H1 (cell line): ENCODE data around the gene NCOA5. TPM values are rescaled to one million over a fixed set of nuclear protein-coding genes. Genes with fewer than 3 reads are reported as not detected.

Source experiments
- CEBPB ChIP-seq: IDR thresholded peaks from 2 replicates; pipeline ENCODE4 v1.6.1; 2012; ENCODE audit warnings: low read depth, low read length
- EGR1 ChIP-seq: IDR thresholded peaks from 2 replicates; pipeline ENCODE4 v1.6.1; 2011; ENCODE audit warnings: low read depth, low read length, borderline replicate concordance
- GABPA ChIP-seq: IDR thresholded peaks from 2 replicates; pipeline ENCODE4 v1.6.1; 2011; ENCODE audit warnings: mild to moderate bottlenecking, low read length, moderate library complexity, borderline replicate concordance; ENCODE audit not compliant: insufficient read depth
- polyA plus RNA-seq, 7 experiments: library from polyadenylated mRNA; depleted of rRNA in 3 of 7; stranded (reverse) in 5 of 7; unstranded in 2 of 7; fragments of >200 nt in 5 of 7; fragments of 200-250 nt in 2 of 7; gene quantifications; 1 replicate in 5 of 7; 2 replicates in 1 of 7; 4 replicates in 1 of 7; pipeline versions ENCODE4 v1.2.1 to v1.2.3, GENCODE V29; 2011 to 2013; ENCODE audit warnings: missing spikeins in 2 of 7, mixed read lengths in 2 of 7
- total RNA-seq: library from RNA; stranded (reverse); fragmentation: NEBNext Ultra II Directional; extraction: Animal tissue kit (Norgen Biotek cat#: 25700); gene quantifications from 2 replicates; pipeline ENCODE4 v1.2.1, GENCODE V29; 2021

Gene NCOA5
- total and polyA plus RNA-seq, 2 of the 8 experiments (the other 6 are each of a cell fraction or from before 2014, with no cell fraction given): 20.4 to 29.0 TPM

DNA sequence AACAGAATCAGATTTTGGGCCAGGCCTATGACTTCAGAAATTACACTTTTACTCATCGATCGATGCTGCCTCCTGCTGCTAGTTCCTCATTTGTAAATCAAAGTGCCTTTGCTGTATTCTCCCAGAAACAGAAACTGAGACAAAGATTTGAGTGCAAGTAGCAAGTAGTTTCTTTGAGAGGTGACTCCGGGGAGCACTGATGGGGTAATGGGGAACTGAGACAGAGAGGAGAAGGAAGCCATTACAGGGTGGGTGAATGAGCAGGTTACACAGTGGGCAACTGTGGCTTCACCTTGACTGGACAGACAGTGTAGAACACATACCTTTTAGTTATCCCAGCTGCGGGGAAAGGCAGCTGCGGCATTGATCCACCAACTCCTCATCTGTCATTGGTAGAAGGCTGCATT lies 18.7 kb upstream of the NCOA5 start (continued):
- TF ChIP-seq CEBPB (no peak), GABPA (no peak), EGR1 (no peak)
- TF ChIP-seq, all 59 proteins: peak for 0
